ENCODE results near the gene GLB1L2.

Gene GLB1L2

GRCh38 chr11:134414766-134415765 is 83.3 kb downstream of the GLB1L2 start:
- DNase-seq (ENCODE audit: low spot score) = no peak
- TF ChIP-seq CTCF (conservative IDR thresholded peaks at IDR 0.05; ENCODE audit: low read depth) = no peak
- no peak overlapping the region for H3K27ac ChIP-seq
- ChIA-PET POLR2A (ENCODE audit: low non-redundant PET) (no interaction called here), CTCF (no interaction called here)

DNA sequence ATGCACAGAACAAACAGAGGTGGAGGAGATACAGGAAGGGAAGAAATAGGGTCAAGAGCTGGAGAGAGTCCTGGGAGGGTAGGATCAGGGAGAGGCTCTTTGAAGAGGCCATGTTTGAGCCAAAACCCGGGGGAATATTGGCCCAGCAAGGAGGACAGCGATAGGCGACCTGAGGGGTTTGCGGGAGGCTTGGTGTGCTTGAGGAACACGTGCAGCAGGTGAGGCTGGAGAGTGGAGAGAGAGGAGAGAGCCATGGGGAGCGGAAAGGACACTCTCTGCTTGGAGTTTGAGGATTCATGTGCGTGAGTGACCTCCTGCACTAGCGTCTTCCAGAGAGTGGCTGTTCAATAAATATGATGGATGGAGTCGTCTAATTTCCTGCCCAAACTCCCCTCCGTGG is 84.9 kb downstream of the GLB1L2 start:
- no peak for TF ChIP-seq CTCF (conservative IDR thresholded peaks at IDR 0.05; ENCODE audit: low read depth)
- H3K27ac ChIP-seq = no peak overlapping the region
- DNase-seq (ENCODE audit: low spot score) = no peak
- ChIA-PET POLR2A (ENCODE audit: low non-redundant PET) (no interaction called here), CTCF (no interaction called here)

DNA sequence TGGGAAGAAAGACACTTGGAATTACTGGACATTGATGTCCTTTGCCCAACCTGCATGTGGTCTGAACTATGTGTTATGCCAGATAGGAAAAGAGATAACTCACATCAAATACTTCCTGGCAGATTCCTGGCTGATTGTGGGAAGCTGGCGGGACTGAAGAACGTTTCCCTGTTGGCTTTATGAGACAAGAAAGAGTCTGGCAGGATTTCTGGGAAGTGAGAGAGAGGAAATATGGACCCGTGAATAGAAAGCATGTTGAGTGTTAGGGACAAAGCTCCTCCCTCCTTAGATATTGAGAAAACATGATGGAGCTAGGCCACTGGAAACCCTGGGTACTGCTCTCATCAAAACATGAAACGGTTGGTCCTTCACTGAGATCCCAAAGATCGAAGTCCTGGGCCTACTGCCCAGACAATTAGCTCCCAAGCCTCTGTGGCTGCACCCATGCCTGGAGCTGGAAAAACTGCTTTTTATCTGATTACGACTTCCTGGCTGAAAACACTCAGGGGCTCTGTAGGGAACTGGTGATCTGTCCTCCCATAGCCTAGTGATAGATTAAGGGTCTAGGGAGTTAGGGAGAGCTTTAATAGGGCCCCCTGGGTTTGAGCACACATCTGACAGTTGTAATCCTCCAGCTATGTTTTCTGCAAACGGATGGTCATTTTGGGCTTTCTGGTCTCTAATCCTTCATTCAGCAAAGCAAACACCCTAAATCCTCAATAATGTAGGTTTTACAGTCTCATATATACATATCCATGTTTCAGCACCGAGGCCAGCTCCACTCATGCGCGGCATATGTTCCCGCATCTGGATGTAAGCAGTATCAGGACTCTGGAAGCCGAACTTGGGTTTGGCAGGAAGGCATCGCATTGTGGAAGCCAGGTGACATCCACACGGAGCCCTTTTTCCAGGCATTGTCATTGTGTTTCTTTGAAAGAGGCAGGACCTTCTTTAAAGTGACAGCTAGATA is 86.4 kb downstream of the GLB1L2 start:
- DNase-seq (ENCODE audit: low spot score) = no peak
- H3K27ac ChIP-seq = no peak overlapping the region
- CTCF ChIA-PET = interaction anchor here (0.5 kb wide), 1 partner anchor 224 kb away, joined by 3 read pairs; no protein-coding TSS in a partner anchor
- TF ChIP-seq CTCF (conservative IDR thresholded peaks at IDR 0.05; ENCODE audit: low read depth) = no peak
- POLR2A ChIA-PET (ENCODE audit: low non-redundant PET) = no interaction called here

DNA sequence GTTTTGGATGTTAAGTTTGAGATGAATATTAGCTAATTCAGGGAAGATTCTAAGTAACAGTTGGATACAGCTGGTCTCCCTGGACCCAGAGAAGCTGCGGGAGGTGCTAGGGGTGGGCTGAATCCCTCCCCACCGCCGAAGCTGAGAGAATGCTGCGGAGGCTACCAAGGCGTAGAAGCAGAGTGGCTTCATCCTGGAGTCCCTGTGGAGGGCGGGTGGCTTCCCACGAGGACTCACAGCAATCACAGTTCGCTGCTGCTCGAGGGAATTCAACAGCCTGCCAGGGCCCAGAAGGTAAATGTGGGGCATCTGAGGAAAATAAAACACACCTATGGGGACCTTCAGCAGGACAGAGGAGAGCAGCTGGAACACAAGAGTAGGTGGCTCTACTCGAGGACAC is 91.3 kb downstream of the GLB1L2 start:
- CTCF ChIA-PET = no interaction called here

DNA sequence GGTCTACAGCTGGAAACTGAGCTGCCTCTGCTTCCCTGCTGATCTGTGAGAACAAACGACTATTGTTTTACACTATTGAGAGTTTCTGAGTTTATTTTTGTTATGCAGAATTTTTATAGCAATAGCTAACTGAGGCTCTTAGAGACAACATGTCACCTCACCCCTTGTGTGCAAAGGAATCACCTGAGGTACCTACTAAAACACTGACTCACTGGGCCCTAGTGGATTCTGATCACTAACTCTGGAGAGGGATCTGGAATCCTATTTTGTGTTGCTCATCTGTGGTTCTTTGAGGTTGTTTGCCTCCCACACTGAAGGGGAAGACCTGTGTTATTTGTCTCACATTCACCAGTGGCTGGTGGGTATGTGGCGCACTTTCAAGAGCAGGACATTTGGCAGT is 93.6 kb downstream of the GLB1L2 start:
- TF ChIP-seq CTCF (conservative IDR thresholded peaks at IDR 0.05; ENCODE audit: low read depth) = no peak
- no peak for DNase-seq (ENCODE audit: low spot score)
- H3K27ac ChIP-seq = no peak overlapping the region
- CTCF ChIA-PET = no interaction called here
- POLR2A ChIA-PET (ENCODE audit: low non-redundant PET) = no interaction called here

More for the DNA sequence above, 91.3 kb downstream of the GLB1L2 start:
- TF ChIP-seq CTCF (conservative IDR thresholded peaks at IDR 0.05; ENCODE audit: low read depth) = no peak
- no peak overlapping the region for H3K27ac ChIP-seq
- POLR2A ChIA-PET (ENCODE audit: low non-redundant PET) = no interaction called here
- no peak for DNase-seq (ENCODE audit: low spot score)
